ENCODE results near the gene IL17D. TPM values are rescaled to one million over a fixed set of nuclear protein-coding genes. Genes with fewer than 3 reads are reported as not detected.
"Not testable (repeated sequence)": the region's sequence is repeated elsewhere in the genome, so short reads cannot be mapped to it uniquely, and the experiment has no call there.

Gene IL17D
- total RNA-seq, 4 donors from 2014 or later = 0.35 to 3.2 TPM; not detected in 2

DNA sequence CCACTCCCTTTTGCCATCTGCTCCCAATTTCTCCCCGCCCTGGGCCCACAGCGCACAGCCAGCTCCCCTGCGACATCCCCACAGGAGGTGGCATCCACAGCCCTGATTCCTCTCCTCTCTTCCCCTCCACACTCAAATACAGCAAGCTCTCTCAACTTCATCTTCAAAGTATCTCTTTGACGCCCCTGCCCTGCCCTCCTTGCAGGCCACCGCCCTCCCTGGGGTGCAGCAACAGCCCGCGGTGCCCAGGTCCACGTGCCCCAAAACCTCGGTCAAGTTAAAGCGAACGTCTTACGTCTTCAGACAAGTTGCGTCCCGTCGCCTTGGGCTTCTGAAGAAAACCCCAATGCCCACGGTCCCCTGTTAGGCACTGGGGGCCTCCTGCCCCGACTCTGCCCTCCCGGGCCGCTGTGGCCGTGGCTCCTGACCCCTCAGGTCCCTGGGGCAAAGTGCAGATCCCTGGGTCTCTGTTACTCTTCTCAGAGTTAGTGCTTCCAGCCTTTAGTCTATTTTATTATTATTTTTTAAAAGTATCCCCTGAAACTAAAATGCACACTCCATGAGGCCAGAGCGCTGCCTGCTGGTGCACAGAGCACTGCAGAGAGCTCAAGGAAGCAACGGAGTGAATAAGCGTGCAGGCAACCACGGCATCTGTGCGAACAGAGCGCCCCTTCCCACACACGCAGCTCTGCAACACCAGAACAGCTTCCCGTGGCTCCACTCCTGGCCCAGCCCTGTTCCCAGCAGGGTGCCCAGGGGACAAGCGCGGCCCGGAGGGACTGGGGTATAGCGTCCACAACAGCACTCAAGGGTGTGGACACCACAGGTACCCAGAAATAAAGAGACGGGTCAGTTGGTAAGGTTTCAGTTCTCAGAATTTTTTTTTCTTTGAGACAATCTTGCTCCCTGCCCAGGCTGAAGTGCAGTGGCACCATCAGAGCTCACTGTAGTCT is 26.4 kb downstream of the IL17D start:
- Histone ChIP-seq H3K27me3 (no peaks in the 10 kb centered on the region), H3K4me1 (no peaks in the 10 kb centered on the region), H3K4me3 (no peak overlapping the region), H3K36me3 (peaks cover 0 to 6% (median 0%) of the 10 kb centered on the region in 3 donors), H3K9me3 (no peaks in the 10 kb centered on the region), H3K27ac (no peak overlapping the region)
- TF ChIP-seq, protein P1, sequence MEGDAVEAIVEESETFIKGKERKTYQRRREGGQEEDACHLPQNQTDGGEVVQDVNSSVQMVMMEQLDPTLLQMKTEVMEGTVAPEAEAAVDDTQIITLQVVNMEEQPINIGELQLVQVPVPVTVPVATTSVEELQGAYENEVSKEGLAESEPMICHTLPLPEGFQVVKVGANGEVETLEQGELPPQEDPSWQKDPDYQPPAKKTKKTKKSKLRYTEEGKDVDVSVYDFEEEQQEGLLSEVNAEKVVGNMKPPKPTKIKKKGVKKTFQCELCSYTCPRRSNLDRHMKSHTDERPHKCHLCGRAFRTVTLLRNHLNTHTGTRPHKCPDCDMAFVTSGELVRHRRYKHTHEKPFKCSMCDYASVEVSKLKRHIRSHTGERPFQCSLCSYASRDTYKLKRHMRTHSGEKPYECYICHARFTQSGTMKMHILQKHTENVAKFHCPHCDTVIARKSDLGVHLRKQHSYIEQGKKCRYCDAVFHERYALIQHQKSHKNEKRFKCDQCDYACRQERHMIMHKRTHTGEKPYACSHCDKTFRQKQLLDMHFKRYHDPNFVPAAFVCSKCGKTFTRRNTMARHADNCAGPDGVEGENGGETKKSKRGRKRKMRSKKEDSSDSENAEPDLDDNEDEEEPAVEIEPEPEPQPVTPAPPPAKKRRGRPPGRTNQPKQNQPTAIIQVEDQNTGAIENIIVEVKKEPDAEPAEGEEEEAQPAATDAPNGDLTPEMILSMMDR (IDR thresholded peaks at IDR 0.05) = no peak
- TF ChIP-seq POLR2A (IDR thresholded peaks at IDR 0.05) = no peak
- 93 to 95% methylated on average over 24 to 31 of the region's 33 CpGs for WGBS, 2 donors
- intact Hi-C loops (cut with DNase I) = no loop called here
- DNase-seq = no peak

DNA sequence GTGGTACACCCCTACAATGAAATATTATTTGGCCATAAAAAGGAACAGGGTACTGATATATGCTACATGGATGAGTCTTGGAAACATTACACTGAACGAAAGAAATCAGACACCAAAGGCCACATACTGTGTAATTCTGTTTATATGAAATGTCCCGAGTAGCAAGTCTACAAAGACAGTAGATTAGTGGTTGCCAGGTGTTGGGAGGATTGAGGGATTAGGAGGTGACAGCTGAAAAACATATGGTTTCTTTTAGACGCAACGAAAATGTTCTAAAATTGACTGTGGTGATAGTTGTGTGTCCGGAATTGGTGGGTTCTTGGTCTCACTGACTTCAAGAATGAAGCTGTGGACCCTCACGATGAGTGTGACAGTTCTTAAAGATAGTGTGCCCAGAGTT is 35.1 kb downstream of the IL17D start:
- TF ChIP-seq, protein P1 (IDR thresholded peaks at IDR 0.05) = no peak
- no peak for TF ChIP-seq POLR2A (IDR thresholded peaks at IDR 0.05)
- H3K9me3 ChIP-seq = peaks cover 0 to 5% (median 0%) of the 10 kb centered on the region in 3 donors
- intact Hi-C loops (cut with DNase I) = no loop called here
- H3K4me3 ChIP-seq = no peak overlapping the region
- H3K36me3 ChIP-seq = no peaks in the 10 kb centered on the region
- H3K27me3 ChIP-seq = no peaks in the 10 kb centered on the region
- no peak overlapping the region for H3K27ac ChIP-seq
- no peaks in the 10 kb centered on the region for H3K4me1 ChIP-seq
- DNase-seq = no peak
- 81% methylated on average over 6 of the region's 6 CpGs for WGBS, 2 donors

DNA sequence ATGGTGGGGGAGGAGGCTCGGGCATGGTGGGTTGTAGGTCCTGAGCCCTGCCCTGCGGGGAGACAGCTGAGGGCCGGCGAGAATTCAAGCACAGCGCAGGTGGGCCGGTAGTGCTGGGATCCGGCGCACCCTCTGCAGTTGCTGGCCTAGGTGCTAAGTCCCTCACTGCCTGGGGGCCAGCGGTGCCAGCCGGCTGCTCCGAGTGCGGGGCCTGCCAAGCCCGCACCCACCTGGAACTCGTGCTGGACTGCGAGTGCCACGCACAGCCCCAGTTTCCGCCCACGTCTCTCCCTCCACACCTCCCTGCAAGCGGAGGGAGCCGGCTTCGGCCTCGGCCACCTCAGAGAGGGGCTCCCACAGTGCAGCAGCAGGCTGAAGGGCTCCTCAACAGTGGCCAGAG is 36.5 kb downstream of the IL17D start:
- Histone ChIP-seq H3K27me3 (no peaks in the 10 kb centered on the region), H3K4me1 (no peaks in the 10 kb centered on the region), H3K27ac (no peak overlapping the region), H3K36me3 (no peaks in the 10 kb centered on the region), H3K4me3 (no peak overlapping the region), H3K9me3 (peaks cover 0 to 5% (median 0%) of the 10 kb centered on the region in 3 donors)
- TF ChIP-seq POLR2A (IDR thresholded peaks at IDR 0.05) = no peak
- TF ChIP-seq, protein P1 (IDR thresholded peaks at IDR 0.05) = no peak
- intact Hi-C loops (cut with DNase I) = no loop called here
- no CpG with 5 or more reads among the region's 22 CpGs for WGBS, 2 donors
- no peak for DNase-seq

DNA sequence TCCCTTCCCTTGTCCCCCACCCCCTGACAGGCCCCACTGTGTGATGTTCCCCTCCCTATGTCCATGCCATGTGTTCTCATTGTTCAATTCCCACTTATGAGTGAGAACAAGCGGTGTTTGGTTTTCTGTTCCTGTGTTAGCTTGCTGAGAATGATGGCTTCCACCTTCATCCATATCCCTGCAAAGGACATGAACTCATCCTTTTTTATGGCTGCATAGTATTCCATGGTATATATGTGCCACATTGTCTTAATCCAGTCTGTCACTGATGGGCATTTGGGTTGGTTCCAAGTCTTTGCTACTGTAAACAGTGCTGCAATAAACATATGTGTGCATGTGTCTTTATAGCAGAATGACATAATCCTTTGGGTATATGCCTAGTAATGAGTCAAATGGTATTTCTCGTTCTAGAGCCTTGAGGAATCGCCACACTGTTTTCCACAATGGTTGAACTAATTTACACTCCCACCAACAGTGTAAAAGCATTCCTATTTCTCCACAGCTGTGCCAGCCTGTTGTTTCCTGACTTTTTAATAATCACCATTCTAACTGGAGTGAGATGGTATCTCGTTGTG is 40.4 kb downstream of the IL17D start:
- intact Hi-C loops (cut with DNase I); H3K9me3 ChIP-seq; H3K27me3 ChIP-seq; H3K4me3 ChIP-seq; H3K27ac ChIP-seq; H3K4me1 ChIP-seq; H3K36me3 ChIP-seq; DNase-seq: not testable (repeated sequence)
- WGBS, 2 donors = 84% methylated on average over 4 of the region's 4 CpGs

DNA sequence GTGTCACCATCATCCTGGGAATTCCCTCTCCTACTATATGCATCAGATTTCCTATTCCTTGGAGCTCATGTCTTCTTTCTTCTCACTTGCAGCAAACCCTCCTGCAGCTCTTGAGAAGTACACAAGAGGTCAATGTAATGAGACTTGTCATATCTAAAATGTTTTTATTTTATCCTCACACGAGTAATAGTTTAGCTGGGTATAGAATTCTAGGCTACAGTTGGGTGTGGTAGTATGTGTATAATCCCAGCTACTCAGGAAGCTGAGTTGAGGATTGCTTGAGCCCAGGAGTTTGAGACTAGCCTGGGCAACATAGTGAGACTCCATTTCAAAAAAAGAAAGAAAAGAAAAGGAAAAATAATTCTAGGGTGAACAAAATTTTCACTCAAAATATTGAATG is 45.9 kb downstream of the IL17D start:
- no peaks in the 10 kb centered on the region for H3K36me3 ChIP-seq
- no peak overlapping the region for H3K4me3 ChIP-seq
- peaks cover 0 to 28% (median 8%) of the 10 kb centered on the region in 3 donors for H3K9me3 ChIP-seq
- H3K27ac ChIP-seq = no peak overlapping the region
- no peak for DNase-seq
- intact Hi-C loops (cut with DNase I) = no loop called here
- H3K4me1 ChIP-seq = no peaks in the 10 kb centered on the region
- TF ChIP-seq, protein P1 (IDR thresholded peaks at IDR 0.05) = no peak
- TF ChIP-seq POLR2A (IDR thresholded peaks at IDR 0.05) = no peak
- H3K27me3 ChIP-seq = no peaks in the 10 kb centered on the region
- 89 to 92% methylated on average over 1 of the region's 1 CpG for WGBS, 2 donors
